Endothelial cell of umbilical vein (primary cell): ENCODE measurements around the gene NOXA1. TPM values are rescaled to one million over a fixed set of nuclear protein-coding genes. Genes with fewer than 3 reads are reported as not detected.
A peak's percentile ranks its signal among the peaks of the same experiment; 100 is the strongest.
"Not testable (repeated sequence)": the region's sequence is repeated elsewhere in the genome, so short reads cannot be mapped to it uniquely, and the experiment has no call there.

ENCODE experiments used
- BruUV-seq: library from RNA; stranded (reverse); fragments of 400-500 nt; replicated peaks from 2 replicates; lab custom pipeline; 2021; lab: Mats Ljungman, UMichigan
- CTCF ChIA-PET: fragments of 300-600, 350-600 bp; sonication (Branson Sonifier 250); formaldehyde crosslinking; loops from one replicate; lab custom pipeline; 2021; ENCODE audit warnings: antibody characterized with exemption, inconsistent platforms; lab: Charles Lee
- POLR2A ChIA-PET: fragments of 300-600, 350-600 bp; sonication (Branson Sonifier 250); formaldehyde crosslinking; loops from one replicate; lab custom pipeline; 2021; ENCODE audit warnings: antibody characterized with exemption, inconsistent platforms; lab: Charles Lee
- DNase-seq: peaks from one replicate; pipeline ENCODE4 v3.0.0-alpha.2; 2011; ENCODE audit warnings: low read depth, low spot score
- FAIRE-seq: peaks from 2 replicates; lab custom pipeline; 2011; peaks lifted over from hg19 to GRCh38; lab: Jason Lieb, UNC
- H2AFZ ChIP-seq: 2 replicates; pipeline ENCODE4 v1.6.0; 2012; ENCODE audit warnings: low read depth, low read length, control low read depth, inconsistent platforms
- H3K27ac ChIP-seq: 2 replicates; pipeline ENCODE4 v1.5.1; 2011; ENCODE audit warnings: low read depth, mild to moderate bottlenecking, control low read depth, low read length, moderate library complexity; ENCODE audit not compliant: insufficient read depth
- H3K27me3 ChIP-seq, 2 experiments: 2 replicates each; pipeline versions ENCODE4 v1.6.0 to v1.6.1; 2011; ENCODE audit warnings: low read length in 2 of 2, mixed read lengths in 1 of 2; ENCODE audit not compliant: control insufficient read depth in 2 of 2, insufficient read depth in 2 of 2
- H3K36me3 ChIP-seq, 2 experiments: 2 replicates in 1 of 2; 3 replicates in 1 of 2; pipeline ENCODE4 v1.5.1; 2011; ENCODE audit warnings: low read length in 2 of 2, mild to moderate bottlenecking in 1 of 2, moderate library complexity in 1 of 2; ENCODE audit not compliant: control insufficient read depth in 2 of 2, insufficient read depth in 2 of 2; ENCODE audit errors: extremely low read depth in 1 of 2
- H3K4me1 ChIP-seq: 3 replicates; pipeline ENCODE4 v1.5.1; 2011; ENCODE audit warnings: mild to moderate bottlenecking, low read length; ENCODE audit not compliant: control insufficient read depth, insufficient read depth; ENCODE audit errors: extremely low read depth
- H3K4me2 ChIP-seq: 2 replicates; pipeline ENCODE4 v1.6.1; 2011; ENCODE audit warnings: low read length, control low read depth, mixed read lengths; ENCODE audit not compliant: insufficient read depth
- H3K4me3 ChIP-seq, 3 experiments: fragments of 200-600 bp in 1 of 3; sonication (generic), shearing (Covaris generic) in 1 of 3; replicated peaks in 1 of 3; 2 replicates each; pipeline ENCODE4 v1.5.1; 2011 to 2016; ENCODE audit warnings: control low read depth in 3 of 3, low read length in 3 of 3, mild to moderate bottlenecking in 2 of 3, inconsistent platforms in 1 of 3, low read depth in 1 of 3, moderate library complexity in 1 of 3; ENCODE audit not compliant: insufficient read depth in 1 of 3
- H3K79me2 ChIP-seq: 2 replicates; pipeline ENCODE4 v1.6.0; 2012; ENCODE audit warnings: low read length, inconsistent platforms; ENCODE audit not compliant: control insufficient read depth, insufficient read depth
- H3K9ac ChIP-seq: replicated peaks from 2 replicates; pipeline ENCODE3; 2011; ENCODE audit warnings: low read length, control low read depth; ENCODE audit not compliant: insufficient read depth; ENCODE audit errors: extremely low read depth
- H3K9me1 ChIP-seq: replicated peaks from 3 replicates; pipeline ENCODE4 v1.6.0; 2011; ENCODE audit warnings: mild to moderate bottlenecking, low read length; ENCODE audit not compliant: control insufficient read depth, insufficient read depth; ENCODE audit errors: extremely low read depth
- H3K9me3 ChIP-seq: replicated peaks from 2 replicates; pipeline ENCODE4 v1.5.1; 2012; ENCODE audit warnings: low read length, inconsistent platforms; ENCODE audit not compliant: control insufficient read depth, insufficient read depth
- H4K20me1 ChIP-seq: replicated peaks from 2 replicates; pipeline ENCODE3; 2011; ENCODE audit warnings: mild to moderate bottlenecking, low read length; ENCODE audit not compliant: control insufficient read depth, insufficient read depth; ENCODE audit errors: extremely low read depth
- CTCF ChIP-seq, 2 donors: IDR thresholded peaks; 1 replicate in 1 of 2; 2 replicates in 1 of 2; pipeline ENCODE4 v1.5.1; 2011; ENCODE audit warnings: low read length in 2 of 2, mild to moderate bottlenecking in 2 of 2, moderate library complexity in 2 of 2, control low read depth in 1 of 2, inconsistent platforms in 1 of 2, low read depth in 1 of 2; ENCODE audit not compliant: insufficient read depth in 1 of 2; ENCODE audit errors: extremely low read depth in 1 of 2
- EZH2 ChIP-seq: IDR thresholded peaks from 2 replicates; pipeline ENCODE4 v1.6.1; 2012; ENCODE audit warnings: borderline replicate concordance, low read depth, mild to moderate bottlenecking, moderate library complexity, low read length, inconsistent platforms; ENCODE audit not compliant: severe bottlenecking
- FOS ChIP-seq: IDR thresholded peaks from 2 replicates; pipeline ENCODE4 v1.6.1; 2011; ENCODE audit warnings: mild to moderate bottlenecking, low read length, moderate library complexity, borderline replicate concordance; ENCODE audit not compliant: insufficient read depth
- GATA2 ChIP-seq: IDR thresholded peaks from 2 replicates; pipeline ENCODE4 v1.7.0; 2011; ENCODE audit warnings: low read depth, mild to moderate bottlenecking, moderate library complexity, mixed read lengths, low read length; ENCODE audit not compliant: insufficient read length, insufficient read depth
- JUN ChIP-seq: IDR thresholded peaks from 2 replicates; pipeline ENCODE4 v1.6.1; 2011; ENCODE audit warnings: borderline replicate concordance, low read depth; ENCODE audit not compliant: insufficient read length, insufficient read depth
- MYC ChIP-seq: IDR thresholded peaks from one replicate; pipeline ENCODE4 v1.6.1; 2011; ENCODE audit warnings: mild to moderate bottlenecking, low read depth, low read length
- POLR2A ChIP-seq: IDR thresholded peaks from 2 replicates; pipeline ENCODE4 v1.6.1; 2012; ENCODE audit warnings: low read depth, mild to moderate bottlenecking, control low read depth, low read length
- POLR2AphosphoS5 ChIP-seq: IDR thresholded peaks from 2 replicates; pipeline ENCODE4 v1.6.1; 2012; ENCODE audit warnings: low read depth, mild to moderate bottlenecking, control low read depth, low read length, moderate library complexity; ENCODE audit not compliant: insufficient read depth
- dilution Hi-C: fragments of 300-500 bp; cut with MboI; formaldehyde crosslinking; loops from one replicate; pipeline ENCODE4 v1.15.0; 2019; ENCODE audit warnings: low sequenced_read_pairs; ENCODE audit not compliant: extremely low pct_ligation_motif_present
- intact Hi-C: fragments of 100-400 bp; cut with micrococcal nuclease; formaldehyde crosslinking; loops from one replicate; pipeline ENCODE4 v1.10.0; 2022
- polyA plus RNA-seq, 4 experiments: library from polyadenylated mRNA; depleted of rRNA in 3 of 4; stranded (reverse) in 3 of 4; unstranded in 1 of 4; fragments of >200 nt; gene quantifications; 2 replicates each; pipeline versions ENCODE4 v1.2.1 to v1.2.3, GENCODE V29; 2011 to 2012; ENCODE audit warnings: missing spikeins in 1 of 4
- total RNA-seq: library from RNA; stranded (reverse); gene quantifications from 2 replicates; pipeline ENCODE4 v1.2.3, GENCODE V29; 2021
- TF ChIP-seq, protein P1 (sequence below): IDR thresholded peaks from 2 replicates; pipeline ENCODE4 v1.6.1; 2011; ENCODE audit not compliant: insufficient read depth, insufficient read length

NOXA1 gene
- total and polyA plus RNA-seq, 2 donors (not counting 3 experiments of a cell fraction or from before 2014, with no cell fraction given) = 0.40 to 0.91 TPM

DNA sequence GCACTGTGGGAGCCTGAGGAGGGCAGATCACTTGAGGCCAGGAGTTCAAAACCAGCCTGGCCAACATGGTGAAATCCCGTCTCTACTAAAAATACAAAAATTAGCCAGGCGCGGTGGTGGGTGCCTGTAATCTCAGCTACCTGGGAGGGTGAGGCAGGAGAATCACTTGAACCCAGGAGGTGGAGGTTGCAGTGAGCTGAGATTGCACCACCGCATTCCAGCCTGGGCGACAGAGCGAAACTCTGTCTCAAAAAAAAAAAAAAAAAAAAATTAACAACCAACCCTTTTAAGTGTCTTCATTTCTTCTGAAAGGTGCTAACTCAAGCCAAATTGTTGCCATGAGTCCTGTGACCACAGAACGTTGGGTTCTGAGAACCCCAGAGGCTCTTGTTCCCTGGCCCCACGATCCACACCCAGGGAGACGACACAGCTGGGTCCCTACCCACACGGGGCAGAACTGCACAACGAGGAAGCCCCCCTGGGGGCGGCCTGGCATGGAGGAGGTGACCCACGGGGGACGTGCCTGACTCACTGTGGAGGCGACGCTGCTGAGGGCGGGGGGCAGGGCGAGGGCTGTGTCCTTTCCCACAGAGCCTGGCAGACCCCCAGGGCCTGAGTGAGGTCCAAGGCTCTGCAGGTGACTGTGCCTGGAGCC is 12.8 kb upstream of the NOXA1 start:
- POLR2A ChIA-PET, H4K20me1 ChIP-seq, dilution Hi-C loops, FAIRE-seq, intact Hi-C loops, H3K36me3 ChIP-seq, H2AFZ ChIP-seq, H3K4me2 ChIP-seq, DNase-seq, H3K9me1 ChIP-seq, H3K9me3 ChIP-seq, BruUV-seq, H3K27me3 ChIP-seq, H3K4me3 ChIP-seq, H3K9ac ChIP-seq: not testable (repeated sequence)
- CTCF ChIA-PET = interaction anchor here (0.6 to 4.6 kb wide), 5 partner anchors 13 to 174 kb away, joined by 3 to 36 read pairs (median 5); partner anchors contain the start of genes EXD3, NOXA1 and NRARP
- Histone ChIP-seq H3K27ac (peak overlapping the region; percentile 75), H3K79me2 (peaks cover 12% of the 10 kb centered on the region), H3K4me1 (peaks cover 35% of the 10 kb centered on the region)

- dilution Hi-C loops (no loop called here), intact Hi-C loops (no loop called here)
- CTCF ChIA-PET = interaction anchor here (4.6 kb wide), 1 partner anchor 109 kb away, joined by 36 read pairs; the partner anchor contains the start of gene NRARP
- Histone ChIP-seq H3K27ac (peak overlapping the region; percentile 75), H4K20me1 (no peaks in the 10 kb centered on the region), H3K27me3 (no peaks in the 10 kb centered on the region), H3K4me3 (no peak overlapping the region), H2AFZ (no peak overlapping the region), H3K36me3 (no peaks in the 10 kb centered on the region), H3K9ac (no peak overlapping the region), H3K4me2 (no peak overlapping the region), H3K79me2 (peaks cover 12% of the 10 kb centered on the region), H3K4me1 (peaks cover 35% of the 10 kb centered on the region), H3K9me3 (no peaks in the 10 kb centered on the region), H3K9me1 (no peaks in the 10 kb centered on the region)
- no peak for DNase-seq
- BruUV-seq = no TSS peak
- POLR2A ChIA-PET = no interaction called here
- no peak for TF ChIP-seq POLR2AphosphoS5
- no peak for TF ChIP-seq EZH2
- no peak for TF ChIP-seq FOS
- no peak for TF ChIP-seq MYC
- no peak for TF ChIP-seq GATA2
- no peak for TF ChIP-seq POLR2A
- no peak for TF ChIP-seq JUN
- TF ChIP-seq CTCF (IDR thresholded peaks at IDR 0.05; ENCODE audit: extremely low read depth in 1 of 2, insufficient read depth in 1 of 2, low read depth in 1 of 2, low read length in 2 of 2) = no peak
- TF ChIP-seq, protein P1, sequence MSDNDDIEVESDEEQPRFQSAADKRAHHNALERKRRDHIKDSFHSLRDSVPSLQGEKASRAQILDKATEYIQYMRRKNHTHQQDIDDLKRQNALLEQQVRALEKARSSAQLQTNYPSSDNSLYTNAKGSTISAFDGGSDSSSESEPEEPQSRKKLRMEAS = no peak
- no peak for FAIRE-seq
These were observed 12.3 kb upstream of the NOXA1 start for GRCh38 chr9:137410891-137411249.
